ENCODE measurements around the gene ITPK1. TPM values are rescaled to one million over a fixed set of nuclear protein-coding genes. Genes with fewer than 3 reads are reported as not detected.
A peak's percentile ranks its signal among the peaks of the same experiment; 100 is the strongest.

ITPK1 gene
- total and polyA plus RNA-seq, 2 experiments from 2014 or later: 35.9 to 101 TPM

DNA sequence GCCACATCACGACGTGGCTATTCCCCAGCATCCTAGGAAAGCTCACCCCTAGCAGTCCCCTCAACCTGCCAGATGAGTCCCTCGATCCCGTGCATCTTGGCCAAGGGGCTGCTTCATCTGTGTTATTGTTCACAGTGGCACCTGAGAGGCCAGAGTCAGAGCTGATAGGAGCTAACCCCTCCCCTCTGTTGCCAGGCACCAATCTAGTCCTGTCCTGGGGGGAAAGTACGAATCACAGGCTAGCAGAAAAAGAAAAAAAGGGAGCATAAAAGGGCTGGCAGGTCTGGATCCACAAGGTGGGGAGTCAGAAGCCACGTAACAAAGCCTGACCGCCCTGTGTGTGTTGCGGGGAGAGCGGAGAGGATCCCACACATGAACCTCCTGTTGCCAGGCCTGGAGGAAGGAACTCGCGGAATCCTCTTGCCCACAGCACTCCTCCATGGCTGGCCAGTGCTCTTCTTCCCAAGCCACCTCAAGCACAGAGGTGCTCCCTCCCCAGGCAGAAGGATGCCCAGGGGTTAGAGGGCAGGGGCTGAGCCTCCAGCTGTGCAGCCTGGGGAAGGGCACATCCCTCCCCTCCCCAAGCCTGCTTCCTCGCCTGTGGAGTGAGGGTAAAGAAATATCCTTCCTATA, 91.8 kb downstream of the ITPK1 start (continued):
- TF ChIP-seq, protein P1, sequence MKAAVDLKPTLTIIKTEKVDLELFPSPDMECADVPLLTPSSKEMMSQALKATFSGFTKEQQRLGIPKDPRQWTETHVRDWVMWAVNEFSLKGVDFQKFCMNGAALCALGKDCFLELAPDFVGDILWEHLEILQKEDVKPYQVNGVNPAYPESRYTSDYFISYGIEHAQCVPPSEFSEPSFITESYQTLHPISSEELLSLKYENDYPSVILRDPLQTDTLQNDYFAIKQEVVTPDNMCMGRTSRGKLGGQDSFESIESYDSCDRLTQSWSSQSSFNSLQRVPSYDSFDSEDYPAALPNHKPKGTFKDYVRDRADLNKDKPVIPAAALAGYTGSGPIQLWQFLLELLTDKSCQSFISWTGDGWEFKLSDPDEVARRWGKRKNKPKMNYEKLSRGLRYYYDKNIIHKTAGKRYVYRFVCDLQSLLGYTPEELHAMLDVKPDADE (IDR thresholded peaks at IDR 0.05): no peak
- TF ChIP-seq EZH2 (IDR thresholded peaks at IDR 0.05; ENCODE audit: low read depth, unreplicated experiment) (no peak), ZNF114 (CRISPR knock-in tag; IDR thresholded peaks at IDR 0.05) (no peak), POLR2AphosphoS5 (IDR thresholded peaks at IDR 0.05; ENCODE audit: low read depth) (no peak)
- TF ChIP-seq, protein P2, sequence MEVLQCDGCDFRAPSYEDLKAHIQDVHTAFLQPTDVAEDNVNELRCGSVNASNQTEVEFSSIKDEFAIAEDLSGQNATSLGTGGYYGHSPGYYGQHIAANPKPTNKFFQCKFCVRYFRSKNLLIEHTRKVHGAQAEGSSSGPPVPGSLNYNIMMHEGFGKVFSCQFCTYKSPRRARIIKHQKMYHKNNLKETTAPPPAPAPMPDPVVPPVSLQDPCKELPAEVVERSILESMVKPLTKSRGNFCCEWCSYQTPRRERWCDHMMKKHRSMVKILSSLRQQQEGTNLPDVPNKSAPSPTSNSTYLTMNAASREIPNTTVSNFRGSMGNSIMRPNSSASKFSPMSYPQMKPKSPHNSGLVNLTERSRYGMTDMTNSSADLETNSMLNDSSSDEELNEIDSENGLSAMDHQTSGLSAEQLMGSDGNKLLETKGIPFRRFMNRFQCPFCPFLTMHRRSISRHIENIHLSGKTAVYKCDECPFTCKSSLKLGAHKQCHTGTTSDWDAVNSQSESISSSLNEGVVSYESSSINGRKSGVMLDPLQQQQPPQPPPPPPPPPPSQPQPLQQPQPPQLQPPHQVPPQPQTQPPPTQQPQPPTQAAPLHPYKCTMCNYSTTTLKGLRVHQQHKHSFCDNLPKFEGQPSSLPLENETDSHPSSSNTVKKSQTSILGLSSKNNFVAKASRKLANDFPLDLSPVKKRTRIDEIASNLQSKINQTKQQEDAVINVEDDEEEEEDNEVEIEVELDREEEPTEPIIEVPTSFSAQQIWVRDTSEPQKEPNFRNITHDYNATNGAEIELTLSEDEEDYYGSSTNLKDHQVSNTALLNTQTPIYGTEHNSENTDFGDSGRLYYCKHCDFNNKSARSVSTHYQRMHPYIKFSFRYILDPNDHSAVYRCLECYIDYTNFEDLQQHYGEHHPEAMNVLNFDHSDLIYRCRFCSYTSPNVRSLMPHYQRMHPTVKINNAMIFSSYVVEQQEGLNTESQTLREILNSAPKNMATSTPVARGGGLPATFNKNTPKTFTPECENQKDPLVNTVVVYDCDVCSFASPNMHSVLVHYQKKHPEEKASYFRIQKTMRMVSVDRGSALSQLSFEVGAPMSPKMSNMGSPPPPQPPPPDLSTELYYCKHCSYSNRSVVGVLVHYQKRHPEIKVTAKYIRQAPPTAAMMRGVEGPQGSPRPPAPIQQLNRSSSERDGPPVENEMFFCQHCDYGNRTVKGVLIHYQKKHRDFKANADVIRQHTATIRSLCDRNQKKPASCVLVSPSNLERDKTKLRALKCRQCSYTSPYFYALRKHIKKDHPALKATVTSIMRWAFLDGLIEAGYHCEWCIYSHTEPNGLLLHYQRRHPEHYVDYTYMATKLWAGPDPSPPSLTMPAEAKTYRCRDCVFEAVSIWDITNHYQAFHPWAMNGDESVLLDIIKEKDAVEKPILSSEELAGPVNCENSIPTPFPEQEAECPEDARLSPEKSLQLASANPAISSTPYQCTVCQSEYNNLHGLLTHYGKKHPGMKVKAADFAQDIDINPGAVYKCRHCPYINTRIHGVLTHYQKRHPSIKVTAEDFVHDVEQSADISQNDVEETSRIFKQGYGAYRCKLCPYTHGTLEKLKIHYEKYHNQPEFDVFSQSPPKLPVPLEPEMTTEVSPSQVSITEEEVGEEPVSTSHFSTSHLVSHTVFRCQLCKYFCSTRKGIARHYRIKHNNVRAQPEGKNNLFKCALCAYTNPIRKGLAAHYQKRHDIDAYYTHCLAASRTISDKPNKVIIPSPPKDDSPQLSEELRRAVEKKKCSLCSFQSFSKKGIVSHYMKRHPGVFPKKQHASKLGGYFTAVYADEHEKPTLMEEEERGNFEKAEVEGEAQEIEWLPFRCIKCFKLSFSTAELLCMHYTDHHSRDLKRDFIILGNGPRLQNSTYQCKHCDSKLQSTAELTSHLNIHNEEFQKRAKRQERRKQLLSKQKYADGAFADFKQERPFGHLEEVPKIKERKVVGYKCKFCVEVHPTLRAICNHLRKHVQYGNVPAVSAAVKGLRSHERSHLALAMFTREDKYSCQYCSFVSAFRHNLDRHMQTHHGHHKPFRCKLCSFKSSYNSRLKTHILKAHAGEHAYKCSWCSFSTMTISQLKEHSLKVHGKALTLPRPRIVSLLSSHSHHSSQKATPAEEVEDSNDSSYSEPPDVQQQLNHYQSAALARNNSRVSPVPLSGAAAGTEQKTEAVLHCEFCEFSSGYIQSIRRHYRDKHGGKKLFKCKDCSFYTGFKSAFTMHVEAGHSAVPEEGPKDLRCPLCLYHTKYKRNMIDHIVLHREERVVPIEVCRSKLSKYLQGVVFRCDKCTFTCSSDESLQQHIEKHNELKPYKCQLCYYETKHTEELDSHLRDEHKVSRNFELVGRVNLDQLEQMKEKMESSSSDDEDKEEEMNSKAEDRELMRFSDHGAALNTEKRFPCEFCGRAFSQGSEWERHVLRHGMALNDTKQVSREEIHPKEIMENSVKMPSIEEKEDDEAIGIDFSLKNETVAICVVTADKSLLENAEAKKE (CRISPR knock-in tag; IDR thresholded peaks at IDR 0.05): no peak

DNA sequence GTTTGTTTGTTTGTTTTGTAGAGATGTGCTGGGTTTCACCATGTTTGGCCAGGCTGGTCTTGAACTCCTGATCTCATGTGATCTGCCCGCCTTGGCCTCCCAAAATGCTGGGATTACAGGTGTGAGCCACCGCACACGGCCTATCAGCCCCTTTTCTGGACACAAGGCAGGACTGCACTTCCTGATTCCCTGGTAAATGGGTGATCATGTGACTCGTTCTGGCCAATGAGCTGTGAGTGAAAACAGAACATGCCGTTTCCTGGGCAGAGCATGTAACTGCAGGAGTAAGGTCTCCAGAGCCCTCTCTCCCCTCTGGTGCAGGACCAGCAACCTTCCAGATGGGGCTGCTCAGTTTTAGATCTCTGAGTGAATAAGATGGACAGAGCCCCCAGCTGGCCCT, 92.7 kb downstream of the ITPK1 start:
- no peaks in the 10 kb centered on the region for H3K36me3 ChIP-seq (ENCODE audit: insufficient read depth)
- no peak for TF ChIP-seq ZNF331 (CRISPR knock-in tag; IDR thresholded peaks at IDR 0.05; ENCODE audit: low read depth)
- Mint-ChIP-seq H3K36me3 (ENCODE audit: low read depth) (peaks cover 9% of the 10 kb centered on the region; the same call in 2 of the 3 replicates), H3K4me1 (peaks cover 70% of the 10 kb centered on the region), H3K27ac (no peak overlapping the region), H3K27me3 (ENCODE audit: insufficient read depth, low read depth, poor library complexity) (peaks cover 17% of the 10 kb centered on the region), H3K4me3 (no peak overlapping the region), H3K9me3 (no peaks in the 10 kb centered on the region)
- H3K27ac ChIP-seq (ENCODE audit: low read depth): no peak overlapping the region
- peak; percentile 52 for ATAC-seq
- H3K4me2 ChIP-seq: no peak overlapping the region
- peak; percentile 62 for DNase-seq (ENCODE audit: low spot score)
- H3K27me3 ChIP-seq (ENCODE audit: insufficient read depth): no peaks in the 10 kb centered on the region
- no peak overlapping the region for H3K4me3 ChIP-seq
- no peaks in the 10 kb centered on the region for H3K9me2 ChIP-seq (ENCODE audit: insufficient read depth)
- peaks cover 25% of the 10 kb centered on the region for H3K4me1 ChIP-seq (ENCODE audit: insufficient read depth)
- H3F3A ChIP-seq (replicated peaks; ENCODE audit: low read depth): no peaks in the 10 kb centered on the region
- peaks cover 23% of the 10 kb centered on the region; the same call in 1 of the 2 replicates for H4K20me1 ChIP-seq (replicated peaks; ENCODE audit: insufficient read depth)
- peaks cover 81% of the 10 kb centered on the region for H3K79me2 ChIP-seq (replicated peaks; ENCODE audit: insufficient read depth)
- no peak overlapping the region for H2AFZ ChIP-seq

All from GM23338 (cell line).